ELF-1 (cell line): ENCODE measurements around the gene GNAI3.

ENCODE experiments used
- DNase-seq: peaks from one replicate; pipeline ENCODE4 v3.0.0-alpha.2; 2016; ENCODE audit warnings: low read depth, low spot score

Gene GNAI3

DNA sequence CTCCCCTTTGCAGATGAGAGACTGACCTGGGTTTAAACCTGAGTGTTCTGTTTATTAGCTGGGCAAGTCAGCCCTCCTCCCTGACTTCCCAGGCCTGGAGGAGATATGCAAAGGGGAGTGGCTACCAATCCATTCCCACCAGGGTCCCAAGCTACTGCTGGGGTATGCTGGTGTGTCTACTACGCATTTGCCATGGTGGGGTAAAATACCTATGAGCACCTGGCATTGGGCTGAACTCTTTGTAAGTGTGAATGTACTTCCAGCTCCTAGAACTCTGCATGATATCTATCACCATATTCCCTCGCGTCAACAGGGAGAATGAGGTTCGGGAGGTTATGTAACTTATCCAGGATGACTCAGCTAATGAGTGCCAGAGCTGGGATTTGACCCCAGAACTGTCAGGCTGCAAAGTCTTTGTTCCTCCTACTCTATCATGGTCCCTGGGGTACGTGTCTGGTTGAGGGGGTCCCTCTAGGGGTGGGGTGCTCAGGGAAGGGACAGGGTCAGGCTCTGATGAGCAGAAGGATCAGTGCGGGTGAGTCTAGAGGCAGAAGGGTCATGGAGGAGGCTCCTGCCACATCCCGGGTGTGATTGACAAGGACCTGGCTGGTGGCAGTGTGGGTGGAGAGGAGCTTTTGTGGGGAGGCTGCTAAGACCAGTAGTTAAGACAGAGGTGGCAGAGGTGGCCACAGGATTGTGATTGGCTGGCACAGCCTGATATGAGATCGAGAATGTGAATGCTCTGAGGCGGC, 88.0 kb downstream of the GNAI3 start:
- DNase-seq = peak; percentile 75

DNA sequence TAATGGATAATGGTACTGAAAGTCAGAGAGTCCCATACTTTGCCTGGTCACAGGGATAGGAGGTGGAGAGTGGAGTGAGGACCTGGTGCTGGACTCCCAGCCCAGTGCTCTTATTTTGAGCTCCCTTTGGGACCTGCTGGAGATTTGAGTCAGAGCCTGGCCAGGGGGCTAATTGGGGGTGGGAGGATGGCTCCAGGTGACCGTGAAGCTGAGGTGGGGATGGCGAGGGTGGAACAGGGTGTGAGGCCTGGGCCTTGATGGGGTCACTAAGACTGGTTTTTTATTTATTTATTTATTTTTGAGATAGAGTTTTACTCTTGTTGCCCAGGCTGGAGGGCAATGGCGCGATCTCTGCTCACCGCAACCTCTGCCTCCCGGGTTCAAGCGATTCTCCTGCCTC, 89.0 kb downstream of the GNAI3 start:
- no peak for DNase-seq

DNA sequence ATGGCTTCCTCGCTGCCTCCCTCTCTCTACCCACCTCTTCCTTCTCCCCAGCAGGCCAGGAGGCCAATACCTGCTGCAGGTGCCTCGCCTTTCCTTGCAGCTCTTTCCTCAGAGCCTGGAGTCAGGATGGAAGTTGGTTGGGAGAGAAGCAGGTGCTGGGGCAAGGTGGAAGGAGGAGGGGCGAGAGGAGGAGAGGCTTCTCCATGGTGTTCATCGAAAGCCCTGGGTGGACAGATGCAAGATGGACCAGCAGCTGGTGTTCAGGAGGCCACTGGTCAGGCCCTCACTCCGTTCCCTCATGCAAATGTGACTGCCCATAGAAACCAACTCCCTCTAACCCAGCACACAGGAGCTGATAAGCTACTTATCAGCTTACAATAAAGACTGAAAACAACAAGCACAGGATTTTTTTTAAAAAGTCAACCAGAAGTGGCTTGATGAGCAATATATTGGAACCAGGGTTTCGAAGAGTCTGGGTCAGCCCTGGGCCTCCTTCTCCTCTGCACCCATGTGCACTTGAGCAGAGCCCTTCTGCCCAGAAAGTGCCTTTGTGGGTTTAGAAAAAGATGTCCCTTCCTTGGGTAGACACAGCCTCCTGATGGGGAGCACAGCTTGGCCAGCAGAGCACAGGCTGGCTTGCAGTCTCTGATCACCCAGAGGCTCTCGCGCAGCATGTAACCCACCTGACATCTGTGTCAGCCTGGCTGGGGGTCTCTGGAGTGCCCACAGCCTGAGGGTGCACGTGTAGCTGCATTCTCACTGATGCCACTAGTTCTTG, 90.8 kb downstream of the GNAI3 start:
- DNase-seq = no peak

DNA sequence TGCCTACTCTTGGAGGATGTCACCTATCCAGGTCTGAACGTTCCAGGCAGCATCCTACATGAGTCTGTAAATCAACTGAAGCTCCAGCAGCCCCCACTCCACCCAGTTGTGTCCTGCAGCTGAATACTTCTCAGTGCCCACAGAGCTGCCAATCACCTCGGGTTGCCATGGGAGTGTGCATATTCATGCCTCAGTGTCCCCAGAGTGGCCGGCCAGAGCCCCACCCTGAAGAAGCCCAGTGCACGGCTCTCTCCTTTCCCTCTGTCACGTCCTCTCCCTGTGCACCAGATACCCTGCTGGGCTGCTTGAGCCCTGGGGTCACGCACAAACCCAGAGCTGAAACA, 91.4 kb downstream of the GNAI3 start:
- DNase-seq = peak; percentile 42

DNA sequence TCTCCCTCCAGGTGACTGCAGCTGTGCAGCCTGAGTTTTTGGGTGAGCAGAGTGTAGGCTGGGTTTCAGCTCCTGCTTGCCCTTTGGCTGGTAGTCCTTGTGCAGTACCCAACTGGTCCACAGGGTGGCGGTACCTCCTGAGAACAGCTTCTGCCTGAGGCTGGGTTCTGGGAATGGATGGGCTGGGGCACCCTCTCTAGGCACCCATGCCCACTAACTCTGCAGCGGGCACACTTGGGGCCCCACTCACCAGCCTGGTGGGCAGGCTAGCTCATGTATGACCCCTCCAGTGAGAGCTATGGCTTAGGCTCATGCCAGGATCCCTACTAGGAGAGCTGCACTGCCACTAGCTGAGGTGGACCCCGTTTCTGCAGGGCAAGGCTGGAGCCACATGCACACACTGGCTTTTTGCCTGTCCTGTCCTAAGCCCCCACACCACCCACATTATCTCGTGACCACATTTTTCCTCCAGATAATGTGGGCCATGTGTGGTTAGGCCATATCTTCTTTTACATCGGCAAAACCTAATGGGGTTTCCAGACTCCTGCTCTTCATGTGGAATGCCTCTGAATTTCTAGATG, 92.0 kb downstream of the GNAI3 start:
- peak; percentile 85 for DNase-seq

DNA sequence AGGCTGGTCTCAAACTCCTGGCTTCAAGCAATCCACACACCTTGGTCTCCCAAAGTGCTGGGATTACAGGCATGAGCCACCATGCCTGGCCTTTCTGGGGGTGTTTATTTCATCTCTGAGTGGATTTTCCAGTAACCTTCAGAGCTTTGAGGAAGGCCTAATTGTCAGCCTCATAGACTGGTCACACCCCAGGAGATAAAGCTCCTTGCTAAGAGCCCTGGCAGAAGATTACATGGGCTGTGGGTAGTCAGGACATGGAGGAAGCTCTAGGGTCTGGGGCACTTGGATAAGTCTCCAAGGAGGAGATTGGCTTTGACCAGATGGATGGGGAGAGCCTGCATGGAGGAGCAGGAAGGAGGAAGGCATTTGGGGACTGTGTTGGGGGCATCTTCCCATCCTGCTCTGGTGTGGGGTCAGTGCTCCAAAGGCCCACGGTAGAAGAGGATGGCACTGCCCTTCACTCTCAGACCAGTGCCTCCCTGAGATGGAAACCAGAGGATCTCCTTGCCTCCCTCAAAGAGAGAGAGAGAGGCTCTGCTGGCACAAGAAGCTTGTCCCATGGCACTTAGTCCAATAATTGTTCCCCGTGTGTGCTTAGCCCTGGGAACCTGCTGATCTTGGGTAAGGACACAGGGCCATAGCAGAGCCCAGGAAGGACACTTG, 92.8 kb downstream of the GNAI3 start:
- no peak for DNase-seq

DNA sequence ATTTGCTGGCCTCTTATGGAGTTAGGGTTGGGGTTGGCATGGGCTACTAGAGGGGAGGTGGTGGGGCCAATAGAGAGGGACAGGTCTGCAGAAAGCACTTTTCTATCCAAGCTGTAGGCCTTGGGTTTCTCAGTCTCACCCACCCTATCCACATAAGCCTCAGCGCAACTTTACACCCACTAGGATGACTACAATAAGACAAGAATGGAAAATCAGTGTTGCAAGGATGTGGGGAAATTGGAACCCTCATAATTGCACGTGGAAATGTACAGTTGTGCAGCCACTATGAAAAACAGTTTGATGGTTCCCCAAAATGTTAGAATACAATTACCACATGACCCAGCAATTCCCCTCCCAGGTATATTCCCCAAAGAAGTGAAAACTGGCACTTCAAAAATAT, 93.4 kb downstream of the GNAI3 start:
- DNase-seq = no peak

DNA sequence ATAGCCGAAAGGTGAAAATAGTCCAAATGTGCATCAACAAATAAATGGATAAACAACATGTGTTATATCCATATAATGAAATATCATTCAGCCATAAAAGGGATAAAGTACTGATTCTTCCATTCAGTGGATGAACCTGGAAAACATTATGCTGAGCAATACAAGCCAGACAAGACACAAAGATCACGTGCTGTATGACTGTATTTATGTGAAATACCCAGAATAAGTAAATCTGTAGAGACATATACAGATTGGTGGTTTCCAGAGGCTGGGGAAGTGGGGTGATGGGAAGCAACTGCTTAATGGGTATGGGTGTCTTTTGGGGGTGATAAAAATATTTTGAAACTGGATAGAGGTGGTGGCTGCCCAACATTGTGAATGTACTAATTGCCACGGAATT, 94.2 kb downstream of the GNAI3 start:
- DNase-seq = no peak

DNA sequence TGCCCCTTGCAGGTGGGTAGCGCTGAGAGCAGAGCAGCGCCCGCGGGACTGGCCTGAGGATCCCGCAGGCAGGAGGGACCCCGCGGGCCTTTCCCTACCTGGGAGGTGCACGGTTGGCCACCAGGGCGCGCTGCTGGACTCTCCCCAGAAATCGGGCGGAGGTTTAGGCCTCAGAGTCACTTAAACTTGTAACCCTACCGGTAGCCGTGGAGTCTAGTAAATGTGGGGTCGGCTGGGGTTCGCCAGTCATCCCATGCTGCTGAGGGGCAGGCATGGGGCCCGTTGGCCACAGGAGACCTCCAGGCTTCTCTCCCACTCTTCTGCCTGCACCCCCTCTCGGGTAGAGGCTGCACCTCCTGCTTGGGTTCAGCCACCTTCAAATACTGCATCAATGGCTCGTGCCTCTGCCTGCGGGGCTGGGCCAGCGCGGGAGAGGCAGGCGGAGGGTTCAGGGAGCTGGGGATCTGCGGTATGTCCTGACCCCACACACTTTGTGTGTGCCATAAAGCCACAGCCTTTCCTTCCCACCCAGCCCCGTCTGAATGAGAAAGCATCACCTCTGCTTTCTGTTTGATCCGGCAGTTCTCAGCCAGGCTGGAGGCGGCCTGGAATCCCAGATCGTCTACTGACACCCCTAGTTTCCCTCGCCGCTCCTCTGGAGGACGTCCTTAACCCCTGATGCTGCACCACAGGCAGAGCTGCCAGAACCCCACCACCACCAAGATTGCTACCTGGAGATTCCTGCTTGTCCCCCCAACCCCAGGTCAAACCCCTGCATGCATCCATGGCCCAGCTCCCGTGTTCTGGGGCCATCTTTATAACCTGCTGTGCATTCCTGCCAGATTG, 95.2 kb downstream of the GNAI3 start:
- DNase-seq = peak; percentile 91

DNA sequence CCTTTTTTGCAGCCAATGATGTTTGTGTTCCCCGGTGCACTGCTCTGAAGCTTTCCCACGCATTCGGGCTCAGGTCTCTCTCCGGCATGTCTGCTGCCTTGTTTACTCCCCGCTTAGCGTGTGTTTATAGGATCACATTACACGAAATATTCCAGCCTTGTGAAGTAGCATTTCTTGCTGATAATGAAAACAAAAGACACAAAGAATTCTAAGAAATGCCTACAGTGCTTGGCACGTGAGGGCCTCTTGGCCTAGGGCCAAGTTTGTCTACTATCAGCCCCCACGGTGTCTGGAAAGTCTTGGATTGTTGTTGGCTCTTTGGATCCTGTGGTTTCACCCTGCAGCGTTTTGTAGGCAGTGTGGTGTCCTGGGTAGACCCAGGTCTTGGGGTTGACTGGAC, 96.3 kb downstream of the GNAI3 start:
- peak; percentile 87 for DNase-seq

DNA sequence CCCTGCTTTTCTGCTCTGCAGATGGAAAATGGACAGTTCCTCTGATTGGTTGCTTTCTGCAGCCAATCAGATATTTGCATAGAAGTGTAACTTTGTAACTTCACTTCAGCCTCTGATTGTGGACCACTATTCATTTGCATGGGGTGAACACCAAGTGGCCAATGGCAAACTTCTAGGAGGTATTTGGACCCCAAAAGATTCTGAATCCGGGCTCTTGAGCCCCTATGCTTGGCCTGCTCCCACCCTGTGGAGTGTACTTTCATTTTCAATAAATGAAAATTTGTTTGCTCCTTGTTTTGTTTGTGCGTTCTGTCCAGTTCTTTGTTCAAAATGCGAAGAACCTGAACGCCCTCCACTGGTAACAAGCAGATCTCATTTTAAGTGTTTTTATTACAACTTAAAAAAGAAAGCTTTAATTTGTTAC, 101.1 kb downstream of the GNAI3 start:
- no peak for DNase-seq

DNA sequence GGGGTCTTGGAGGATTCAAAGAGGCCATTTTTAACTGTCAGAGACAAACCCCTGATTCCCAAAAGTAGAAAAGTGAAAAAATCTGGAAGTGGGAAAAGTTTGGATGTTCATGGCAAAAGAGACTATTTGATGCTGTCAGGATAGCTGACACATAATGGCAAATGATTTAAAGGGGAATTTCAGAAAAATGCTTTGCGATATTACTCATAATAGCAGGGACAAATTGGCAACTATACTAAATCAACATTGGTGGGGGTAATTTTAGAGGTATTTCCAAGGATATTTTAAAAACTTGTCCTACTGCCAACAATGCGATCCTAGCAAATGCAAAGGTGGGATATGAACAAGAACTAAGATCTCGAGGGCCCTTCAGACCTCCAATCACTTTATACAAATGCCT, 102.2 kb downstream of the GNAI3 start:
- DNase-seq = no peak

DNA sequence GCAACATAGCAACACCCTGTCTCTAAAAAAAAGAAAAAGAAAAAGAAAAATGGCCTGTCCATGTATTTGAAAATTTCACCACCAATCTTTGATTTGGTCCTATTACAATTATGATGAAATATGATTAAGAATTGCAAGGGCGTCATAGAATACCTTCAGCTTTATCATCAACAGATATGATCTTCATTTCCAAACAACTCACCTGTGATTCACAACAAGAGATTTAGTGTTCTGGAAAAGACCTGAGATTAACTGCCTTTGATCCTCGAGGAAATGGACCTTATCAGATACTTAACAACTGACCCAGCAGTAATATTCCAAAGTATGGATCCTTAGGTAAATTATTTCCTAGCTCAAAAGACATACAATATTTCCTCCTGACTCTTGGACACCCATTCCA, 104.0 kb downstream of the GNAI3 start:
- no peak for DNase-seq

DNA sequence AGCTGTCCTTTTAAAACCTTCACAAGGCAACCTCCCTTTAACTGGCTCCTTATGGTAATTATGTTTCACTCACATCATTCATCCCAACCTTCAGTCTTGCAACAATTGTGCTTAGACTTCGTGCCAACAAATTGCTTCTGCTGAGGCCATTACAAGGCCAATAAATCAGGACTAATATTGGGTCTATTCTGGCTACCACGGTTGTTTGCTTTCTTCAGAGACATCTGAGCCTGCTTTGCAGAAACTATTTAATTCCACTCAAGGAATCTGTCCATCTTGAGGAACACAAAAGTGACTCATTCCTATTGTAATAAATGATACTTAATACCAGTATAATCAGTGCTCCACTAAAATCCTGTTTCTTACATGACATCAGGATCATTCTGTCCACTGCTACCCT, 104.9 kb downstream of the GNAI3 start:
- no peak for DNase-seq

DNA sequence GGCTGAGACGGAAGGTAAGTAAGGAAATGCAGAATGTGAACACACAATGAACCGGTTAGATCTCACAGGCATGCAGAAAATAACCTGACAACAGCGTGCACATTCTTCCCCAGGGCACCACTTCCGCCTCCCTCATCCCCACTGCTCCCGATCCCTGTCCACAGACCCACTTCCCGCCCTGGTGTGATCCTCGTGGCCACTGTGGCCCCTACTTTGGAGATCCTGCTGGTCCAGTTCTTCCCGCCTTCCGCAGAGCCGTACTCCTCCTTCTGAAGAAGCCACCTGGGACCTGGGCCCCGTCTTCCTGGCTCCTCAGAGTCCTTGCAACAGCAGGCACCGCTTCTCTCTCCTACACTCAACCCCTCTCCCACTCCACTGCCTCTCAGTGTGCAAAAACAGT, 106.1 kb downstream of the GNAI3 start:
- no peak for DNase-seq

DNA sequence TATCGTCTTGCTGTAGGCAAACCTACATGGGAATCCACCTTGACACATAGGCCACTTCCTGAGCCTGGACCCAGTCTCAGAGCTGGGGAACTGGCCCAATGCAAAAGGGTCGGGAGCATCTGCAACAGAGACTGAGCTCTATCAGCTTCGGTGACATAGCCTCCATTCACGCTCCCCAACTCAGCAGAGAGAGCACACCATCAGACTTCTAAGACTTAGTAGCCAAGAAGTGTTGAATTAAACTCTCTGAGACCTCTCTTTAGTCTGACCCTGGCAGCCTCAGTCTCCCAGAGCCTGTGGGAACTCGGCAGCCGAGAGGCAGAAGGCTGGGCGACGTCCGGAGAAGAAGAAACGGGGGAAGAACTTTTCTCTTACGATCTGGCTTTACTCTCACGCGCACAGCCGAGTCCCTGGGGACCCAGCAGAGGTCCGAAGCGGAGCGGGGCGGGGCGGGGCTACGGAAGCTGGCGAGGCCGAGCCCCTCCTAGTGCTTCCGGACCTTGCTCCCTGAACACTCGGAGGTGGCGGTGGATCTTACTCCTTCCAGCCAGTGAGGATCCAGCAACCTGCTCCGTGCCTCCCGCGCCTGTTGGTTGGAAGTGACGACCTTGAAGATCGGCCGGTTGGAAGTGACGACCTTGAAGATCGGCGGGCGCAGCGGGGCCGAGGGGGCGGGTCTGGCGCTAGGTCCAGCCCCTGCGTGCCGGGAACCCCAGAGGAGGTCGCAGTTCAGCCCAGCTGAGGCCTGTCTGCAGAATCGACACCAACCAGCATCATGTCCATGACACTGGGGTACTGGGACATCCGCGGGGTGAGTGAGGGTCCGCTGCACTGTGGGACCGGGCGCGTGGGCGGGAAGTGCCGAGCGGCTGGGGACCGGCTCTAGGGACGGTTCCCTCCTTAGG, 107.5 kb downstream of the GNAI3 start, which contains the start of gene GSTM4:
TSS of gene GSTM4 (plus strand) at position 485 of the 905 bp plus-strand sequence. CDS start at position 776, 291 bp downstream.
- DNase-seq = peak; percentile 90

DNA sequence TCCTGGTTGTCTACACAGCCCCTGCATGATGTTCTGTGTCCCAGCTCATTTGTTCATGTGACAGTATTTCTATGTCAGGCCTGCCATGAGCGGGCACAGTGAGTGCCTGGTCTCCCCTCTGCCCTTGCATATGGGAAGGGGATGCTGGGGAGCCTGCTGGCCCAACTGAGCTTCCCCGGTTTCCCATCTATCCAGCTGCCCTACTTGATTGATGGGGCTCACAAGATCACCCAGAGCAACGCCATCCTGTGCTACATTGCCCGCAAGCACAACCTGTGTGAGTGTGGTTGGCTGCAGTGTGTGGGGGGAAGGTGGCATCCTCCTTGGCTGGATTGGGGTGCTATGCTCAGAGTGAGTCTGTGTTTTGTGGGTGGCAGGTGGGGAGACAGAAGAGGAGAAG, 109.0 kb downstream of the GNAI3 start:
- DNase-seq = no peak

DNA sequence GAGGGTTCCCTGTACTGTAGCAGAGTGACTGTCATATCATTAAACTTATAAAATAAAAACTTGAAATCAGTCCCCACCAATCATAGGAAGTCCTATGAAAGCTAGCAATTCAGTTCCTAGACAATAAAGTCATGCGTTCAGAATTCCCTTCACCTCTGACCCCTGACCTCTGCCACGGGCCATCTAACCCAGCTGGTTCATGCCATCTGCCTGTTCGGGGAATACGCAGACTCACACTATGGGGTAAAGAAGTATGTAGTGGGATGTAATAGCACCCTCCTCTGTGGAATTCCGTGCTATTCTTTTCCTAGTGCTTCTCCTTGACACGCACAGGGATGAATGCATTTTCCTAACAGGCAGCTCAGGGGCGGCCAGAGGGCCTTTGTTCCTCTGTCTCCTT, 109.6 kb downstream of the GNAI3 start:
- DNase-seq = no peak

DNA sequence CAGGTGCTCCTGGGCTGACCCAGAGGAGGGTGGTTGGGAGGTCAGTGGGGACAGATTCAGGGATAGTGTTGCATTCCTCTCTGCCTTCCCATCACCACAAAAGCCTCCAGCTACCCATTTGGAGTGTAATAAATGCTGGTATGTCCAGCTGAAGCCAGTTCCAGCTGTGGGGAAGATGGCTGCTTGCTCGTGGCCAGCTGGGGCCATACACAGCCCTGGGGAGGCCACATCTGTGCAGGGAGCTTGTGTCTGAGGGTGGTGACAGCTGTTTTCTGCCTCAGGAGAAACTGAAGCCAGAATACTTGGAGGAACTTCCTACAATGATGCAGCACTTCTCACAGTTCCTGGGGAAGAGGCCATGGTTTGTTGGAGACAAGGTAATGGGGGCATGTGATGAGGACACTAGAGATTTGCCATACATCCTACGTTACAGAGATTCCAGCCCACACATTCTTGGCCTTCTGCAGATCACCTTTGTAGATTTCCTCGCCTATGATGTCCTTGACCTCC, 110.2 kb downstream of the GNAI3 start:
- DNase-seq = no peak

DNA sequence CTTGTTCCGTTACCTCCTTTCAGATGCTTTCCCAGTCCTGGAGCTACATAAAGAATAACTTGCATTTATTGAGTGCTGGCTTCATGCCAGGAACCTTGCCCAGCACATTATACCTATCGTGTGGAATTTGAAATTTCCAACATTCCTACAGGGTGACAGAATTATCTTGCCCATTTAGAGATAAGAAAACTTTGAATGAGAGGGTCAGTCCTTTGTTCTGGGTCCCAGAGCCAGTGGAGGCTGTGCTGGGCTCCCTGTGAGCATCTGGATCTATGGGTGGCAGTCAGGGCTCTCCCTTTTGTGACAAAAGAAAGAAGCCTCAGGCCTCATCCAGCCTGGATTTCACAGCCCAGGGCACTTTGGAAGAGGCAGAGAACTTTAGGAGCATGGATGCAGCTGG, 110.7 kb downstream of the GNAI3 start:
- no peak for DNase-seq
